ENCODE results near the gene MEI1. TPM values are rescaled to one million over a fixed set of nuclear protein-coding genes. Genes with fewer than 3 reads are reported as not detected.

MEI1 gene
- total and polyA plus RNA-seq, 9 of the 15 experiments (the other 6 are each of a cell fraction or from before 2014, with no cell fraction given) = 0.08 to 0.68 (median 0.18) TPM; not detected in 2

GRCh38 chr22:41688365-41689211, 10.7 kb upstream of the MEI1 start, which contains the start of gene SNU13:
SNU13 (minus strand) TSS chr22:41688867; CDS start chr22:41688796, 71 bp downstream.
- DNase-seq (ENCODE audit: extremely low read depth in 1 of 4, low spot score in 3 of 4) (peak; percentile 76 to 94 (median 82)), ATAC-seq (peak; percentile 96), FAIRE-seq (peak; percentile 96)
- no TSS peak for BruUV-seq (replicated peaks)
- POLR2A ChIA-PET = interaction anchor here (0.6 to 3.4 kb wide), 15 partner anchors 9 to 680 kb away, joined by 3 to 26 read pairs (median 4); partner anchors contain the start of gene MEI1
- Histone ChIP-seq H2AFZ (ENCODE audit: low read depth, low read length) (peak within 1 kb of the TSS; percentile 83), H3K27me3 (ENCODE audit: control insufficient read depth in 2 of 2, insufficient read depth in 2 of 2, low read length in 2 of 2) (no peaks in the 10 kb centered on the region), H3K36me3 (ENCODE audit: control insufficient read depth, insufficient read depth, low read length) (peaks cover 5% of the 10 kb centered on the region; the same call in 2 of the 3 replicates), H3K27ac (ENCODE audit: extremely low read depth, low read depth, low read length) (peak within 1 kb of the TSS; percentile 92), H3K4me2 (ENCODE audit: insufficient read depth, low read length) (peak within 1 kb of the TSS; percentile 97), H3K79me2 (ENCODE audit: control insufficient read depth, insufficient read depth, low read length) (peaks cover 54% of the 10 kb centered on the region), H3K9me1 (ENCODE audit: control insufficient read depth, insufficient read depth, low read length) (no peaks in the 10 kb centered on the region), H3K9ac (ENCODE audit: insufficient read depth in 1 of 2, low read depth in 2 of 2, low read length in 2 of 2) (peak within 1 kb of the TSS; percentile 97 to 99), H3K4me3 (peak within 1 kb of the TSS; percentile 95), H3K4me1 (replicated peaks in 1 of 2; ENCODE audit: control insufficient read depth in 2 of 2, insufficient read depth in 2 of 2, low read length in 2 of 2) (peaks cover 3 to 10% of the 10 kb centered on the region in 2 experiments; a peak in 3 of 5 replicates), H3K9me3 (replicated peaks; ENCODE audit: control insufficient read depth, insufficient read depth, low read depth, low read length) (no peaks in the 10 kb centered on the region), H4K20me1 (replicated peaks; ENCODE audit: control insufficient read depth, insufficient read depth, low read length) (no peaks in the 10 kb centered on the region; the same call in 1 of the 2 replicates)
- CTCF ChIA-PET (ENCODE audit: low intra/inter-chr PET ratio) = interaction anchor here (0.9 kb wide), 1 partner anchor 253 kb away, joined by 3 read pairs; no protein-coding TSS in a partner anchor
- intact Hi-C loops (cut with micrococcal nuclease) (no loop called here), in situ Hi-C loops (cut with MboI) (no loop called here)
- WGBS (ENCODE audit: insufficient coverage, low coverage, missing lambda C conversion rate) = under 1% methylated on average over 50 of the region's 62 CpGs
- TF ChIP-seq TAF9B (IDR thresholded peaks at IDR 0.05; ENCODE audit: partially characterized antibody) = peak; percentile 72
- no peak for TF ChIP-seq IRF9 (tag; IDR thresholded peaks at IDR 0.05)
- TF ChIP-seq RB1 (IDR thresholded peaks at IDR 0.05; ENCODE audit: low read depth) = 0 out of 2 replicates have a peak, but pooled peaks have one; percentile 20
- TF ChIP-seq DPF2 (IDR thresholded peaks at IDR 0.05) = no peak
- TF ChIP-seq PHTF2 (CRISPR knock-in tag; IDR thresholded peaks at IDR 0.05) = 0 out of 2 replicates have a peak, but pooled peaks have one; percentile 22
- TF ChIP-seq L3MBTL2 (IDR thresholded peaks at IDR 0.05) = peak; percentile 72
- peak; percentile 82 for TF ChIP-seq HNRNPLL (IDR thresholded peaks at IDR 0.05; ENCODE audit: low read depth, low read length, poor library complexity, severe bottlenecking)
- TF ChIP-seq TAF7 (tag; IDR thresholded peaks at IDR 0.05) = 0 out of 2 replicates have a peak, but pooled peaks have one; percentile 13
- peak; percentile 64 for TF ChIP-seq CEBPB (tag; IDR thresholded peaks at IDR 0.05)
- peak; percentile 67; the same call in 1 of the 2 replicates for TF ChIP-seq NFRKB (IDR thresholded peaks at IDR 0.05; ENCODE audit: low read depth)
- 0 out of 2 replicates have a peak, but pooled peaks have one; percentile 28 for TF ChIP-seq E2F3 (CRISPR knock-in tag; IDR thresholded peaks at IDR 0.05)
- TF ChIP-seq LCOR (CRISPR knock-in tag; IDR thresholded peaks at IDR 0.05) = 0 out of 2 replicates have a peak, but pooled peaks have one; percentile 42
- peak in 1 of 2 experiments; percentile 76; a peak in 1 of 4 replicates for TF ChIP-seq HDAC1 (IDR thresholded peaks at IDR 0.05)
- TF ChIP-seq MAFK (IDR thresholded peaks at IDR 0.05; ENCODE audit: low read length) = peak; percentile 38
- peak; percentile 63 for TF ChIP-seq POLR2AphosphoS5 (IDR thresholded peaks at IDR 0.05; ENCODE audit: control insufficient read depth, insufficient read depth, low read depth, low read length)
- TF ChIP-seq SAP30 (IDR thresholded peaks at IDR 0.05; ENCODE audit: borderline replicate concordance, insufficient read depth, low read depth, low read length, poor library complexity, severe bottlenecking) = peak; percentile 61
- TF ChIP-seq TARDBP (IDR thresholded peaks at IDR 0.05) = 0 out of 2 replicates have a peak, but pooled peaks have one; percentile 23
- peak; percentile 68 for TF ChIP-seq VEZF1 (CRISPR knock-in tag; IDR thresholded peaks at IDR 0.05)
- TF ChIP-seq ETV1 (tag; conservative IDR thresholded peaks at IDR 0.05; ENCODE audit: low read depth) = peak; percentile 91
- peak; percentile 94 for TF ChIP-seq KDM5B (IDR thresholded peaks at IDR 0.05; ENCODE audit: insufficient replicate concordance, low read depth, low read length)

All from K562 (cell line).